BJ (cell line): ENCODE results near the gene WDR74. TPM values are rescaled to one million over a fixed set of nuclear protein-coding genes. Genes with fewer than 3 reads are reported as not detected.
"Not testable (repeated sequence)": the region's sequence is repeated elsewhere in the genome, so short reads cannot be mapped to it uniquely, and the experiment has no call there.

ENCODE experiments used
- CTCF ChIA-PET: fragments of 350-600 bp; formaldehyde crosslinking; extraction: SDS; loops from one replicate; lab custom pipeline; 2021; ENCODE audit warnings: antibody characterized with exemption, inconsistent platforms; lab: Yijun Ruan, JAX
- POLR2A ChIA-PET: fragments of 300-600 bp; sonication (Branson Sonifier 250); formaldehyde crosslinking; extraction: SDS; loops from one replicate; lab custom pipeline; 2021; ENCODE audit warnings: antibody characterized with exemption; lab: Charles Lee
- DNase-seq: peaks from one replicate; pipeline ENCODE4 v3.0.0-alpha.2; 2011; ENCODE audit warnings: low read depth
- H3K27me3 ChIP-seq: 2 replicates; pipeline ENCODE4 v1.6.0; 2011; ENCODE audit warnings: low read length; ENCODE audit not compliant: control insufficient read depth, insufficient read depth
- H3K36me3 ChIP-seq: 2 replicates; pipeline ENCODE4 v1.5.1; 2011; ENCODE audit warnings: low read length; ENCODE audit not compliant: control insufficient read depth, insufficient read depth
- H3K4me3 ChIP-seq: 2 replicates; pipeline ENCODE4 v1.5.1; 2011; ENCODE audit warnings: low read depth, mild to moderate bottlenecking, control low read depth, low read length
- polyA plus RNA-seq: library from polyadenylated mRNA; depleted of rRNA; stranded (reverse); fragments of >200 nt; gene quantifications from 2 replicates; pipeline ENCODE4 v1.2.3, GENCODE V29; 2011
- TF ChIP-seq, protein P1 (sequence below): IDR thresholded peaks from 2 replicates; pipeline ENCODE4 v1.5.1; 2011; ENCODE audit warnings: low read depth, mild to moderate bottlenecking, control low read depth, inconsistent platforms, low read length, moderate library complexity; ENCODE audit not compliant: insufficient read depth

Gene WDR74
- polyA plus RNA-seq, 1 experiment: 37.9 TPM

GRCh38 chr11:62843466-62843865 lies 4.1 kb upstream of the WDR74 start:
- ChIA-PET CTCF (interaction anchor here (1.0 to 1.6 kb wide), 3 partner anchors 20 to 116 kb away, joined by 3 to 6 read pairs (median 3); partner anchors contain the start of genes HNRNPUL2 and SLC3A2), POLR2A (interaction anchor here (1.4 kb wide), 1 partner anchor 11 kb away, joined by 8 read pairs; no protein-coding TSS in a partner anchor)
- no peaks in the 10 kb centered on the region for H3K36me3 ChIP-seq
- DNase-seq: no peak
- H3K27me3 ChIP-seq: no peaks in the 10 kb centered on the region
- TF ChIP-seq, protein P1, sequence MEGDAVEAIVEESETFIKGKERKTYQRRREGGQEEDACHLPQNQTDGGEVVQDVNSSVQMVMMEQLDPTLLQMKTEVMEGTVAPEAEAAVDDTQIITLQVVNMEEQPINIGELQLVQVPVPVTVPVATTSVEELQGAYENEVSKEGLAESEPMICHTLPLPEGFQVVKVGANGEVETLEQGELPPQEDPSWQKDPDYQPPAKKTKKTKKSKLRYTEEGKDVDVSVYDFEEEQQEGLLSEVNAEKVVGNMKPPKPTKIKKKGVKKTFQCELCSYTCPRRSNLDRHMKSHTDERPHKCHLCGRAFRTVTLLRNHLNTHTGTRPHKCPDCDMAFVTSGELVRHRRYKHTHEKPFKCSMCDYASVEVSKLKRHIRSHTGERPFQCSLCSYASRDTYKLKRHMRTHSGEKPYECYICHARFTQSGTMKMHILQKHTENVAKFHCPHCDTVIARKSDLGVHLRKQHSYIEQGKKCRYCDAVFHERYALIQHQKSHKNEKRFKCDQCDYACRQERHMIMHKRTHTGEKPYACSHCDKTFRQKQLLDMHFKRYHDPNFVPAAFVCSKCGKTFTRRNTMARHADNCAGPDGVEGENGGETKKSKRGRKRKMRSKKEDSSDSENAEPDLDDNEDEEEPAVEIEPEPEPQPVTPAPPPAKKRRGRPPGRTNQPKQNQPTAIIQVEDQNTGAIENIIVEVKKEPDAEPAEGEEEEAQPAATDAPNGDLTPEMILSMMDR: no peak
- H3K4me3 ChIP-seq: no peak overlapping the region

DNA sequence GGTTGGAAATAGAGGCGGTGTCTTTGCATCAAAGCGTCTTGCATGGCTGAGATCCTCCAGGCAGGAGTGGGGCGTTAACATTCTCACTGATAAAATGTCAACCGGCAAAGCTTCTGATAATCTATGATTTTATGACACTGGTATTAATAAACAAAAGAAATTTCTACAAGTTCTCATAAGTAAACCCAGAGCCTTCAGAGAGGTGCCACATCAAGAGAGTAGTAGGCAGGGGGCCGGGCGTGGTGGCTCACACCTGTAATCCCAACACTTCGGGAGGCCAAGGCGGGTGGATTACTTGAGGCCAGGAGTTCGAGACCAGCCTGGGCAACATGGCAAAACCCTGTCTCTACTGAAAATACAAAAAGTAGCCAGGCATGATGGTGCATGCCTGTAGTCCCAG lies 3.5 kb upstream of the WDR74 start:
- CTCF ChIA-PET: interaction anchor here (1.0 to 1.6 kb wide), 2 partner anchors 21 to 38 kb away, joined by 3 to 6 read pairs; partner anchors contain the start of gene SLC3A2

DNA sequence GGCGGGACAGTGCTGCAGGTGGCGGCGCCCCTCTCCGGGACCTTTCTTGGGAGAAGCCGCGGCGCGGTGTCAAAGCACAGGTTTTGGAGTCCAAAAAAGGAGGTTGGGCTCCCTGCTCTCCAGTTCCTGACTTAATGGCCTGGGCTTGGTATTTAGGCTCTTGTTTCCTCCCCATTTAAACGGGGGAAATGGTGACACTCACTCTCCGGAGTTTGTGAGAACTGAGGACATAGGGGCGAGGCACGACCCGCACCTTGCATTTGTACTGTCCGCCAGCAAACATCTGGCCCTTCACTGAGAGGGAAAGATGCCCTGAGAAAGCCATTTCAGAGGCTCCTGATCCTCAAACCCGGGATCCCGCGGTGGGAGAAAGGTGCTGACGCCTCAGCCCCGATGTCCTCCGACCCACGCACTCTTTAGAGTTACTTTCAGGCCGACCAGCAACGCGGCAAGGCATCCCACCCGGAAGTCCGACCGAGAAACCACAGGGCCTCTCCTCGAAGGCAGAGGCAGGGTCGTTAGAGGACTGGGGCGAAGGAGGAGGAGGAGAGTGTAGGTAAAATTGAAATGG lies 2.9 kb upstream of the WDR74 start:
- CTCF ChIA-PET: interaction anchor here (1.0 to 1.6 kb wide), 2 partner anchors 21 to 39 kb away, joined by 3 to 6 read pairs; partner anchors contain the start of gene SLC3A2
- DNase-seq: no peak
- POLR2A ChIA-PET: interaction anchor here (0.6 to 2.0 kb wide), 5 partner anchors 8 to 139 kb away, joined by 3 to 23 read pairs (median 8); partner anchors contain the start of genes STX5 and TEX54
- no peaks in the 10 kb centered on the region for H3K27me3 ChIP-seq
- TF ChIP-seq, protein P1: no peak
- H3K36me3 ChIP-seq: no peaks in the 10 kb centered on the region; the same call in 1 of the 2 replicates
- H3K4me3 ChIP-seq: peak overlapping the region; percentile 34

More for the DNA sequence above, 3.5 kb upstream of the WDR74 start:
- POLR2A ChIA-PET: interaction anchor here (1.4 kb wide), 1 partner anchor 11 kb away, joined by 8 read pairs; no protein-coding TSS in a partner anchor
- not testable (repeated sequence) for H3K4me3 ChIP-seq, H3K36me3 ChIP-seq, H3K27me3 ChIP-seq, DNase-seq

GRCh38 chr11:62841361-62842170 lies 2.2 kb upstream of the WDR74 start:
- peak overlapping the region; percentile 34 for H3K4me3 ChIP-seq
- CTCF ChIA-PET: interaction anchor here (0.9 to 1.5 kb wide), 7 partner anchors 10 to 451 kb away, joined by 3 to 6 read pairs (median 3); partner anchors contain the start of gene SLC3A2
- POLR2A ChIA-PET: interaction anchor here (0.6 to 2.0 kb wide), 21 partner anchors 9 to 869 kb away, joined by 3 to 23 read pairs (median 4); partner anchors contain the start of genes HNRNPUL2, LRRN4CL, SLC3A2 and STX5
- DNase-seq: peak; percentile 100
- no peaks in the 10 kb centered on the region; the same call in 1 of the 2 replicates for H3K36me3 ChIP-seq
- H3K27me3 ChIP-seq: no peaks in the 10 kb centered on the region
- TF ChIP-seq, protein P1: no peak

- CTCF ChIA-PET: interaction anchor here (0.9 to 1.5 kb wide), 8 partner anchors 10 to 451 kb away, joined by 3 to 6 read pairs (median 3); partner anchors contain the start of gene SLC3A2
Measured at GRCh38 chr11:62840721-62841360, 1.5 kb upstream of the WDR74 start.

More at GRCh38 chr11:62840721-62841360, 1.5 kb upstream of the WDR74 start:
- POLR2A ChIA-PET: interaction anchor here (0.6 to 2.0 kb wide), 21 partner anchors 9 to 868 kb away, joined by 3 to 23 read pairs (median 4); partner anchors contain the start of genes HNRNPUL2, LRRN4CL, SLC3A2 and STX5
- H3K27me3 ChIP-seq, H3K36me3 ChIP-seq, DNase-seq: not testable (repeated sequence)
- H3K4me3 ChIP-seq: peak overlapping the region; percentile 84
